Activated T-helper 1 cell treated with anti-CD3 and anti-CD28 coated beads, Interleukin-12 subunit alpha, Interleukin-12 subunit beta, Interleukin-2, Interleukin-4 antibody, amounts not matched to agents 30 ng/mL and 10 ng/mL and 1 ng/mL, durations not matched to agents 14 hours and 24 hours and 36 hours (primary cell): ENCODE measurements around the gene SPACA6. TPM values are rescaled to one million over a fixed set of nuclear protein-coding genes. Genes with fewer than 3 reads are reported as not detected.

Experiments
- DNase-seq: peaks from one replicate; pipeline ENCODE4 v3.0.0; 2021; ENCODE audit warnings: low spot score
- H3K27ac Mint-ChIP-seq: one replicate; pipeline ENCODE4 v1.8.0; 2021; ENCODE audit warnings: mild to moderate bottlenecking, mixed read lengths
- H3K27me3 Mint-ChIP-seq: one replicate; pipeline ENCODE4 v1.8.0; 2022; ENCODE audit warnings: mild to moderate bottlenecking, moderate library complexity, mixed read lengths; ENCODE audit not compliant: insufficient read depth
- H3K36me3 Mint-ChIP-seq: one replicate; pipeline ENCODE4 v1.8.0; 2021; ENCODE audit warnings: low read depth, mixed read lengths
- H3K4me1 Mint-ChIP-seq: one replicate; pipeline ENCODE4 v1.8.0; 2021; ENCODE audit warnings: low read depth, mixed read lengths
- H3K4me3 Mint-ChIP-seq: one replicate; pipeline ENCODE4 v1.8.0; 2021; ENCODE audit warnings: mild to moderate bottlenecking, moderate library complexity, mixed read lengths
- H3K9me3 Mint-ChIP-seq: one replicate; pipeline ENCODE4 v1.8.0; 2021; ENCODE audit warnings: mixed read lengths
- intact Hi-C: fragments of 100-400 bp; cut with micrococcal nuclease; formaldehyde crosslinking; loops from one replicate; pipeline ENCODE4 v1.15.1; 2024
- total RNA-seq: library from RNA; stranded (reverse); gene quantifications from 2 replicates; pipeline ENCODE4 v1.2.3, GENCODE V29; 2022

Gene SPACA6
- total RNA-seq, 1 donor from 2014 or later: 8.9 TPM

- peaks cover 9% of the 10 kb centered on the region for H3K9me3 Mint-ChIP-seq
- no peaks in the 10 kb centered on the region for H3K36me3 Mint-ChIP-seq
- intact Hi-C loops: no loop called here
- H3K27me3 Mint-ChIP-seq: peaks cover 16% of the 10 kb centered on the region
- DNase-seq: no peak
- H3K27ac Mint-ChIP-seq: no peak overlapping the region
- no peaks in the 10 kb centered on the region for H3K4me1 Mint-ChIP-seq
- H3K4me3 Mint-ChIP-seq: no peak overlapping the region
These were observed 22.7 kb downstream of the SPACA6 start for GRCh38 chr19:51715850-51716249.

DNA sequence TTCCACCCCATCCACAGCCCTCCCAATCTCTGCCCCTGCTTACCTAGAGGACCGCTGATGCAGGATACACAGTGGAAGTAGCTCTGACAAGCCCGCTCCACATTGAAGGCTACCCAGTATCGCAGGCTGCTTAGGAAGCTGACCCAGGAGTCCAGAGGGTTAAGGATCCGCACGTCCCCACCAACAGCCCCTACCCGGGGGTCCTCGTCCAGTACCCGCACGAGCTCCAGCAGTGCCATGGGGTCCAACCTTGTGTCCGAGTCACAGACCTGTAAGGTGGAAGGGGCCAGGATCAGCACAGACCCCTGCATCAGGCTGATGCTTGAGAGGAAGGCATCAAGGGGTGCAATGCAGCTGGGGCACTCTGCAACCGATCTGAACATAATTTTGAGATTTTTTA lies 23.8 kb downstream of the SPACA6 start:
- no peaks in the 10 kb centered on the region for H3K4me1 Mint-ChIP-seq

DNA sequence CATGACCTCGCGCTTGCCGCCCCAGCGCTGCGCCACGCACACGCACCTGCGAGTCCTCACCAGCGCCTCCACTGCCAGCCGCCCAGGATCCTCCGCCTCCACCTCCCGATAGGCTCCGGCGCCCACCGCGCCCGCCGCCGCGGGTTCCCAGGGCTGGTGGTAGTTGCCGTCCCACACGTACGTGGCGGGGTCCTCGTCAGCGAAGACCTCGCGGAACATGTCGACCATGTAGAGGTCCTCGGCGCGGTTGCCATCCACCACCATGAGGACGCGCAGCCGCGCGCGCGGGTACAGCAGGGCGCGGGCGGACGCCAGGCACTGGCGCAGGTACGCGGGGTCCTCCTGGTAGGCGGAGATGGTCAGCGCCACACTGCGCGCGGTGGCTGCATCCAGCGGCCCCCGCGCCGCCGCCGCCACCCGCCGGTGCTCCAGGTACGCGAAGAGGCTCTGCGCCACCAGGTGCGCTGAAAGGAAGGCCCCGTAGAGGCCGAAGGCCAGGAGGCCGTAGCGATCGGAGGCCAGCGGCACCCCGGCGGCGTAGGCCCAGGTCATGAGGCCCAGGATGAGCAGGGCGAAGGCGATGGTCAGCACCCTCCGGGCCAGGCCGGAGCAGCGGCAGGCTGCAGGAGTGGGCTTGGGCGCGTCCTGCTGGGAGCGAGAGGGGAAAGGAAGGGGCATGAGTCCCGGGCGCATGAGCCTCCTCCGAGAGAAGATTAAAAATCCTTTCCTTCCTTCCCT lies 26.3 kb downstream of the SPACA6 start:
- H3K4me1 Mint-ChIP-seq: no peaks in the 10 kb centered on the region
- no peaks in the 10 kb centered on the region for H3K36me3 Mint-ChIP-seq
- H3K4me3 Mint-ChIP-seq: no peak overlapping the region
- peaks cover 9% of the 10 kb centered on the region for H3K9me3 Mint-ChIP-seq
- intact Hi-C loops: no loop called here
- H3K27ac Mint-ChIP-seq: no peak overlapping the region
- DNase-seq: no peak
- H3K27me3 Mint-ChIP-seq: peaks cover 16% of the 10 kb centered on the region

More for the DNA sequence above, 23.8 kb downstream of the SPACA6 start:
- peaks cover 9% of the 10 kb centered on the region for H3K9me3 Mint-ChIP-seq
- no peak overlapping the region for H3K4me3 Mint-ChIP-seq
- intact Hi-C loops: no loop called here
- H3K27ac Mint-ChIP-seq: no peak overlapping the region
- peaks cover 13% of the 10 kb centered on the region for H3K27me3 Mint-ChIP-seq
- DNase-seq: no peak
- H3K36me3 Mint-ChIP-seq: no peaks in the 10 kb centered on the region

- Mint-ChIP-seq H3K36me3 (no peaks in the 10 kb centered on the region), H3K4me3 (no peak overlapping the region), H3K9me3 (peaks cover 3% of the 10 kb centered on the region), H3K27ac (no peak overlapping the region), H3K27me3 (peaks cover 16% of the 10 kb centered on the region), H3K4me1 (no peaks in the 10 kb centered on the region)
- intact Hi-C loops: no loop called here
- DNase-seq: no peak
These were observed 28.8 kb downstream of the SPACA6 start for GRCh38 chr19:51721905-51722304.

GRCh38 chr19:51722492-51722891 lies 29.4 kb downstream of the SPACA6 start:
- Mint-ChIP-seq H3K36me3 (no peaks in the 10 kb centered on the region), H3K27me3 (peaks cover 16% of the 10 kb centered on the region), H3K9me3 (peaks cover 3% of the 10 kb centered on the region), H3K27ac (no peak overlapping the region), H3K4me1 (no peaks in the 10 kb centered on the region), H3K4me3 (no peak overlapping the region)
- intact Hi-C loops: no loop called here
- DNase-seq: no peak

DNA sequence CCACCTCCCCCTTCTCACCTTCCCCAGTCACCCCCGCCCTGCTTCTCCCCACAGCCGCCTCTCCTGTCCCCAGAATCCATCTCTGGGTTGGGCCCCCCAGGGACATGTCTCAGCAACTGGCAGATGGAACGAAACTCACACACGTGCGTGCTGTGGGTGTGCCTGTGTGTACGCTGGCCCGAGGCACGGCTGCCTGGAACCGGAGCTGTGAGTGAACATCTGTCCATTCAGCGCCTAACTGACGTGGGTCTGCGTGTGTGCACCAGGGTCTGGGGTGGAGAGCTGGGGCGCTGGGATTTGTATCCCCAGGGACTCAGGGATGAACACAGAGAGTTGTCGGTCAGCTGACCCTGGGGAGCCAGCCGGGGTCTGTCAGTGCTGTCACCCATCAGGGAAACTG lies 31.4 kb downstream of the SPACA6 start:
- H3K9me3 Mint-ChIP-seq: peaks cover 3% of the 10 kb centered on the region
- H3K27me3 Mint-ChIP-seq: peaks cover 9% of the 10 kb centered on the region
- no peaks in the 10 kb centered on the region for H3K36me3 Mint-ChIP-seq

DNA sequence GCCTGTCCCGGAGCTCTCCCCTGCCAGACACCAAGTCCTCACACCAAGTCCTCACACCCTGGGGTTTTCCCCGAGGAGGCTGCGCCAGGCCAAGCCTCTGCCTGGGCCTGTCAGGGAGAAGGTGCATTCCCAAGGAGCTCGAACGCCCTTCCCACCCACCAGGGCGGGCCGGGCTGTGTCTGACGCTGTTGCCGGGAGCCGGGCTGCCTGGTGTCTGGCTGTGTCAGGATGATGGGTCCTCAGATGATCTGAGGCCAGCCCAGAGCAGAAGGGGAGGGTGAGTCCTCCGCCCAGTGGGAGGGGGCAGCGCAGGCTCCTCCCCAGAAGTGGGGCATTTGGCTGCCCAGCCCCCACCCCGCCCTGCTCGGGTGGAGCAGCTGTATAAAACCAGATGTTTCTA lies 32.9 kb downstream of the SPACA6 start:
- intact Hi-C loops: no loop called here
- no peak overlapping the region for H3K4me3 Mint-ChIP-seq
- peaks cover 3% of the 10 kb centered on the region for H3K27me3 Mint-ChIP-seq
- H3K9me3 Mint-ChIP-seq: peaks cover 7% of the 10 kb centered on the region
- H3K36me3 Mint-ChIP-seq: no peaks in the 10 kb centered on the region
- DNase-seq: no peak
- H3K4me1 Mint-ChIP-seq: no peaks in the 10 kb centered on the region
- no peak overlapping the region for H3K27ac Mint-ChIP-seq

More for the DNA sequence above, 31.4 kb downstream of the SPACA6 start:
- no peak overlapping the region for H3K27ac Mint-ChIP-seq
- no peaks in the 10 kb centered on the region for H3K4me1 Mint-ChIP-seq
- H3K4me3 Mint-ChIP-seq: no peak overlapping the region
- DNase-seq: no peak
- intact Hi-C loops: no loop called here

GRCh38 chr19:51727349-51727880 lies 34.3 kb downstream of the SPACA6 start:
- Mint-ChIP-seq H3K27ac (no peak overlapping the region), H3K27me3 (peaks cover 3% of the 10 kb centered on the region), H3K4me3 (no peak overlapping the region), H3K36me3 (no peaks in the 10 kb centered on the region), H3K9me3 (peaks cover 13% of the 10 kb centered on the region), H3K4me1 (no peaks in the 10 kb centered on the region)
- intact Hi-C loops: no loop called here
- no peak for DNase-seq

DNA sequence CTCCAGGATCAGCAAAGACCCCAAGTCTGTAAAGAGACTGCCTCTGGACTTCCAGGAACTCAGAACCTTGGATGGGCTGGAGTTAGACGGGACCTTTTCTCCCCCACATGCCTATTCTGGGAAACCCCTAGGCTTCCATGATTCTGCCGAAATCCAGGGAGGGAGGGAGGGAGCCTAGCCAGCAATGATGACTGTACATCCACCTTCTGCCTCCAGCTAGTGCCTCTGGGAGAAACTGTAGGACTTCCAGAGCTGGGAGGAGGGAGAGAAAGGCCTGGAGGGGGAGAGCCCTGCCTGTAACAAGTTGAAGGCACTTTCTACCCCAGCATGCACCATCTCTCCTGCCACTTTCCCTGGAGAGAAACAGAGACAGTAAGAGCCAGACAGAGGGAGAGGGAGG lies 36.7 kb downstream of the SPACA6 start:
- Mint-ChIP-seq H3K27me3 (no peaks in the 10 kb centered on the region), H3K36me3 (no peaks in the 10 kb centered on the region), H3K27ac (no peak overlapping the region), H3K4me3 (no peak overlapping the region), H3K4me1 (no peaks in the 10 kb centered on the region), H3K9me3 (peaks cover 13% of the 10 kb centered on the region)
- intact Hi-C loops: no loop called here
- no peak for DNase-seq

DNA sequence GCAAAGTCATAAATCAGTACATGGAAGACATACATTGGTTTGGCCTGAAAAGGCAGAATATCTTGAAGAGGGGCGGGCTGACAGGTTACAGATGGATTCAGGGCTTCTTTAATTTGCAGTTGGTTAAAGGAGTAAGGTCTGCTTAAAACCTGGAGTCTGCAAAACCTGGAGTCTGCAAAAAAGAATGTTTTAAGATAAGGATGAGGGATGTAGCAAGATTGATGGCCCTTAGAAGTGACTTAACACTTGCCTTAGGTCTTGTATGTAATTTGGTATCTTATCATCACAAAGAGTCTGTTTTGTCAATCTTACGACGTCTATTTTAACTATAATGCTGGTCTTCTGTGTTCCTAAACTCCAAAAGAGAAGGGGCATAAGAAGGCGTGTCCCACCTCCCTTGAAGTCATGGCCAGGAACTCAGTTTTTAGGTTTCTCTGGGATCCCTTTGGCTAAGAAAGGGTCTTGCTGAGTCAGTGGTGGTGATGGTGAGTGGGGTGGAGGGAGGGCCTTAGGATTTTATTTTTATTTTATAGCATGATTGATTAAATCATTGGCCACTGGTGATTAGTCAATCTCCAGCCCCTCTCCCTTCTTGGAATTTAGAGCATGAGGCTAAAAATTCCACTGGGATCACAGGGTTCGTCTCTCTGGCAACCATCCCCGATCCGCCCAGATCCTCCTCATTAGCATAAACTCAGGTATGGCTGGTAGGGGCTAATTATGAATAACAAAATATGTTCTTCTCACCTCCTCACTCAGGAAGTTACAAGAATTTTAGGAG lies 40.8 kb downstream of the SPACA6 start:
- Mint-ChIP-seq H3K27ac (no peak overlapping the region), H3K4me1 (no peaks in the 10 kb centered on the region), H3K4me3 (no peak overlapping the region), H3K9me3 (peaks cover 11% of the 10 kb centered on the region), H3K27me3 (peaks cover 2% of the 10 kb centered on the region), H3K36me3 (no peaks in the 10 kb centered on the region)
- DNase-seq: no peak
- intact Hi-C loops: no loop called here

DNA sequence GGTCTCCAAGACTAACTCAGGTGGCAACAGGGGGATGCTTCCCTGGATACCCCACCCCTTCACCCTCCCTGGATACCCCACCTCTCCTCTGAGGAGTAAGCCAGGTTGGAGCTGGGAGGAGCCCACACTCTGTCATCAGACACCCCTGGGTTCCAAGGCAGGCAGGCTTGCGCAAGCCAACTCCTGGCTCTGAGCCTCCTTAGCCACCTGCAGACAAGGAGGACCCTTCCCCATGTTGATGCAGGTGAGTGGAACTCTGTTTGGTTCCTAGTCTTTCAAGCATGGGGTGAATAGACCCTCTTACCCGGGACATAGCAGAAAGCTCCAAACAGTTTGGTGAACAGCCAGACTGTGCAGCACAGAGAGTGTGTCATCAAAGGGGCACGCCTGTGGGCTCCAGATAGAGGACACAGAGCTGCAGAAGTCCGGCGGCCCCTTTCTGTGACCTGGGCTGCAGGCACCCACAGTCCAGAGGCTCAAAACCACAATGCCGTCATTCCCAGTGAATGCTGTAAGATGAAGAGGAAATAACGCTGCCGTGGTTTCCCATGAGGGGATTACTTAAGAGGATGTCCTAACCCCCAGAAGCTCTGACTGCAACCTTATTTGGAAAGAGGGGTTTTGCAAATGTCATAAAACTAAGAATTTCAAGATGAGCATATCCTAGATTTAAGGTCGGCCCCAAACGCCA lies 42.8 kb downstream of the SPACA6 start:
- Mint-ChIP-seq H3K27ac (no peak overlapping the region), H3K9me3 (peaks cover 7% of the 10 kb centered on the region)

GRCh38 chr19:51737389-51737788 lies 44.3 kb downstream of the SPACA6 start:
- DNase-seq: no peak
- H3K9me3 Mint-ChIP-seq: no peaks in the 10 kb centered on the region
- H3K4me3 Mint-ChIP-seq: no peak overlapping the region
- H3K4me1 Mint-ChIP-seq: no peaks in the 10 kb centered on the region
- intact Hi-C loops: no loop called here
- H3K36me3 Mint-ChIP-seq: no peaks in the 10 kb centered on the region
- H3K27ac Mint-ChIP-seq: no peak overlapping the region
- H3K27me3 Mint-ChIP-seq: peaks cover 2% of the 10 kb centered on the region

More for the DNA sequence above, 42.8 kb downstream of the SPACA6 start:
- Mint-ChIP-seq H3K4me3 (no peak overlapping the region), H3K27me3 (peaks cover 2% of the 10 kb centered on the region), H3K4me1 (no peaks in the 10 kb centered on the region), H3K36me3 (no peaks in the 10 kb centered on the region)
- DNase-seq: no peak
- intact Hi-C loops: no loop called here

GRCh38 chr19:51737924-51738323 lies 44.8 kb downstream of the SPACA6 start:
- H3K27me3 Mint-ChIP-seq: peaks cover 2% of the 10 kb centered on the region

More at GRCh38 chr19:51737924-51738323, 44.8 kb downstream of the SPACA6 start:
- intact Hi-C loops: no loop called here
- Mint-ChIP-seq H3K4me1 (no peaks in the 10 kb centered on the region), H3K4me3 (no peak overlapping the region), H3K9me3 (no peaks in the 10 kb centered on the region), H3K27ac (no peak overlapping the region), H3K36me3 (no peaks in the 10 kb centered on the region)
- DNase-seq: no peak
